GM12873 (cell line): Measurements from ENCODE around the gene ELP4.

Source experiments
- CTCF ChIP-seq: IDR thresholded peaks from 2 replicates; pipeline ENCODE4 v1.5.1; 2012; ENCODE audit warnings: low read depth, mild to moderate bottlenecking, moderate library complexity, low read length, control low read depth; ENCODE audit not compliant: insufficient read depth; ENCODE audit errors: missing control alignments

ELP4 gene

GRCh38 chr11:31764766-31765165, 255.2 kb downstream of the ELP4 start:
- TF ChIP-seq CTCF, result no peak

GRCh38 chr11:31767066-31767465, 257.5 kb downstream of the ELP4 start:
- no peak for TF ChIP-seq CTCF

- no peak for TF ChIP-seq CTCF
Measured at GRCh38 chr11:31767685-31768084, 258.1 kb downstream of the ELP4 start.

DNA sequence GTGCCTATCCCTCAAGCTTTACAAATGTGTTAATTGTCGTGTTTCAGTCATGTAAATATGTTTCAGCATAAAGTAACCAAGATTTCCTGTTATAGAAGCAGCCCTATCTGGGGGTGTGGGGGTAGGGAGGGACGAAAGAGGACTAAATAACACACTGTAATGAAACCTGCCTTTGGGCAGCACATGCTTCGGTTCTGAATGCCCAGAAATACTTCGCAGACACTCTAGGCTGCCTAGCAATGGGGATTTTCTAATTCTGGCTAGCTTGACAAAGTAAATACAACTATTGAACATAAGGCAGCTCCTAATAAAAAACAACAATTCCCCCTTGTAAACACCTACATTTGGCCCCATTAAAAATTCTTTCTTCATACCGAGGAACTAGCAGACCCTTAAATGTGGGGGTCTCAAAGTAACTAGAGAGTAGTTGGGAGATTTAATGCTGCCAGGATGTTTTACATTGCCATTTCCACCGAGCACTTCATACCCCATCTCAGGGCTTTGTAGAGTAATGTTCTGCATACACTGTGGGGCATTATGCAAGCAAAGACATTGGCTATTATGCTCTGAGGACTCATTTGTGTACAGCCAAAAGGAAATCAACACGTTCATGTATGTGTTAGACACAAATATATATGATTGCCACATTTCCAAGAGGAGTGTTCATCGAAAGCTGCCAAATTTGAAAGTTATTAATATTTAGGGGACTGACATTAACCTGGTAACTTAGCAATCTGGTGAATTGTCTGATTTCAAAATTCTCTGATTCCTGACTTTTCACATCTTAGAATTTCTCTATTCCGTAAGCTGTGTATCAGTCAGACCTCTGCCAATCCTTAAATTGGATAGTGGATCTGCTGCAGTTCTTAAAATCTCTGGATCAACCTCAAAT, 259.4 kb downstream of the ELP4 start:
- no peak for TF ChIP-seq CTCF

DNA sequence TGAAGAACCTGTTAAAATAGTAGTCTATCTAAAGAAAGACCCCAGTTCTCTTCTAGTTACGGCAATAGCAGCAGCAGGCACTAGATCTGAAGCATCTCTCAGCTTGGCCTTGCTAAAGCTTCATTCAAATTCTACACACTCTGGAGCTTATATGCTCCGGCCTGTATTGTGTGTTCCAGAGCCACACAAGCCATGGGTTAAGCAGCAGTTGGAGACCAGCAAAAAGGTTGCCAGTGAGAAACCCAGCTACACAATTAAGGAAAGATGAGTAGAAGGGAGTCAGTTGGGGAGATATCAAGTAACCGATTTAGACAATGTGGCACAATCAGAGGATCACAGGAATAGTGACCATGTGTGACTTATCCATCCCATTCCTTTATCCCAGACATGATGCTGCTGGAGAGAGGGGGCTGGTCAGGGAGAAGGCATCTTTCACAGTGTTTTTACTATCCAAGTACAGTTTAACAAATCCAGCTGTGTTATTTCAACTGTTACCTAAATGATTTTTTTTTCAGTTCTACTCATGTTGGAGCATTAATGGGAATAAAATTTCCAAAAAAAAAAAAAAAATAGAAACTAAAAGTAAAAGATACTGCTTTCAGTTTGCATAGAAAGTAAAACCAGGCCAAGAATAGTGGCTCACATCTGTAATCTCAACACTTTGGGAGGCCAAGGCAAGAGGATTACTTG, 260.6 kb downstream of the ELP4 start:
- TF ChIP-seq CTCF, result no peak

- TF ChIP-seq CTCF, result no peak
Measured at GRCh38 chr11:31772412-31772811, 262.8 kb downstream of the ELP4 start.

DNA sequence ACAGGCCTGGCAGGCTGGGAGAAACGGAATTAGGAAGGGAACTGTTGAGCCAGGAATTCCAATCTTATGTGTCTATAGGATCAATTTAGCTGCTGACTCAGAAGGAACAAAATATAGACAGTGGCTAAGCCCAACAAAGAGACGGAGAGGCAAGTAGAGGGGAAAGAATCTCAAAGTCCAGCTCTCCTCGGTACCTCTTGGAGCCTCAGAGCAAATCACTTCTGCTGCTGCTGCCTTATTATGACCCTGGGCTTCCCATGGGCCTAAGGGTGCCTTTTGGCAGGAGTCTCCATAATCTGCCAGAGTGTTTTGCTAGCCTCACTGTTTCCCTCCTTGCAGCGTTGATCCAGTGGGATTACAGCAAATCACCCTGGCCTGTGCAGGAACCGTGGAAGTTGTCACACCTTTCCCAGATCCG, 269.8 kb downstream of the ELP4 start:
- TF ChIP-seq CTCF, result no peak
